Hypothalamus (tissue), 51 donors: Measurements from ENCODE around the gene GOLIM4.

Experiments used
- DNase-seq, 51 donors: peaks; one replicate each; lab custom pipeline; 2025; lab: John Stamatoyannopoulos, UW

The GOLIM4 gene

DNA sequence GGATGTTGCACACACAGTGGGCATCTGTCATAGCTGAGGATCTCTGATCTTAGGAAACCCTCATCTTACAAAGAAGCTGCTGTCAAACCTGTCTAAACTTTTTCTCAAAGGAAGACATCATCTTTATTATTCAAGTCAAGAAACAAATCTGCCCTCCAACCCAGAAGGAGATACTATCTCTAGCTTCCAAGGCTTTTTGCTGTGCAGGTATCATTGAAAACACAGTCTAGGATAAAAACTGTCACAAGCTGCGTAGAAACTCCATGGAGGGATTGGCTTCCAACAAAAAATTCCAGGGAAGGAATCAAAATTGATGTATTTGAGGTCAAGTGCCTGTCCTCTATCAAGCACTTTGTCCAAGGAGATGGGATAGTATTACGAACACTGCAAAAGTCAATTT lies 89.1 kb downstream of the GOLIM4 start:
- DNase-seq: no peak

- no peak for DNase-seq
Measured at GRCh38 chr3:168003911-168004310, 91.8 kb downstream of the GOLIM4 start.

GRCh38 chr3:168002786-168003368 lies 92.8 kb downstream of the GOLIM4 start:
- DNase-seq: no peak

DNA sequence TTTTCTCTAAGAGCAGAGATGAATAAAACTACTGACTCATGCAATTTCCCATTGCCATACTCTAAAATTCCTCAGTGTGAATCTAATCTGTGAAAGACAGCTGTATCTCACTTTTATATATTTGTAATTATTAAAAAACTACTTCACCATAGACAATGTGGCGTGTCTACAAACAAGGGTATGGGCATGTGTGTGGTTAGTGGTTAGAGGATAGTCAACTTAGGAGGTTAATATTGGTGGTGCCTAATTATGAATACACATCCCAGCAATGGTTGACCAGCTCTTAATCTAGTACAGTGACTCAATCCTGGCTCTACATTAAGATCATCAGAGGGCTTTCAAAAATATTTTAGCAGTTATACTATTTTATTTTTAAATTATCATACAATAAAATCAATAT lies 94.5 kb downstream of the GOLIM4 start:
- no peak for DNase-seq

DNA sequence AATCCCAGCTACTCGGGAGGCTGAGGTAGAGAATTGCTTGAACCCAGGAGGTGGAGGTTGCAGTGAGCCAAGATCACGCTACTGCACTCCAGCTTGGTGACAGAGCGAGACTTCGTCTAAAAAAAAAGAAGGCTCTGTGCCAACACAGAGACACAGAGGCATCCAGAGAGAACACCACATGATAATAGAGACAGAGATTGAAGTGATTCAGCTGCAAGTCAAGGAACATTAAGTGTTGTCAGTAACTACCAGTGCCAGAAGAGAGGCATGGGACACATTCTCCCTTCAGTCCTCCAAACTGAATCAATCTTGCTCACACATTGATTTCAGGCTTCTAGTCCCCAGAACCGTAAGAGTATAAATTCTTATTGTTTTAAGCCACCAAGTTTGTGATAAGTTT lies 97.5 kb downstream of the GOLIM4 start:
- DNase-seq: no peak

DNA sequence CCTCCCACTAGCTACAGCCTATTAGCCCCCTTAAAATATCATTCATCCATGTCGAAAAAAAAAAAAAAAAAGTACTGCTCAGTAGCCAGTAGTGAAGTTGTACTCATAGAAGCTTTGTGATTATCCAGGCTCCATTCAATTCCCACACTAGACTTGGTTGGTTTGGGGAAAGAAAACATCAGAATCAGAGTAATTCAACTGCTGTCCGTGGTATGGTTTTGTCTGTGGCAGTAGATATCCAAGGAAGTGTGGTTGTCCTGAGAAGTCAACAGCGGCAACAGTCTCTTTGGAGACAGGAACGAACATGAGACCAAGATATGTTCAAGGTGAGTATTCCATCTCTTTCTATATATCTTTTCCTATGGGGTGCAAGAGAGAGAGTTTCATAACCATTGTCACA lies 99.2 kb downstream of the GOLIM4 start:
- DNase-seq: no peak

DNA sequence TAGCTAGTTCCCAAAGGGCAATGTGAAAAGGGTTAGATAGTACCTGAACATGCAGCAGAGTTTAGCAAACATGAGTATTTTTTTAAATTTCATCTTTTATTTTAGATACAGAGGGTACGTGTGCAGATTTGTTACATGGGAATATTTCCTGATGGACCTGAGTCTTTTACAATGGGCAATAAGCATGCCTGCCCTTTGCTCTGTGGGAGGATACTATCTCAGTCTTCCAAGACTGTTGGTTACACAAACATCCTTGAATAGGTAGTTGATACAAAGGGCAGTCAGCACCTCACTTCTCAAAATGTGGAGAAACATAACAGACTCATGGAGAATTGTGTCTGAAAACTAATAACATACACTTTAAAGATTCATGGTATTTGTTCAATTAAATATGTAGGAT lies 103.3 kb downstream of the GOLIM4 start:
- no peak for DNase-seq

DNA sequence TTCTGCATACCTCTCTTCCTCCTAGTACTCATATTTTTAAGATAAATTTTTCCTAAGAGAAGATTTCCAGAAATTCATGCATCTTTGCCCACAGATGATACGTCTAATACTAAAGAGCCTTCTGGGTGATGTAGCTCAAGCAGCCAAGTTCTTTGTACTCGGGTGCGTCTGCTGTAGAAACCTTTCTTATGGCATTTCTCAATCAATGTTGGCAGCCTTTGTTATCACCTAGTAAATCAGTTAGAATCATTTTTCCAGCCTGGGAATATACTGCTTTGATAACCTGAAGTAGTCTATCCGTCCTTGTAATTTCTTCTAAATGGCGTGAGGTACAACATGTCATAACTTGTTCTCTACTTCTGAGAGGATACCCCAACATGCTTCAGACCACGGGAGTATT lies 104.5 kb downstream of the GOLIM4 start:
- no peak for DNase-seq

GRCh38 chr3:167989999-167990398 lies 105.7 kb downstream of the GOLIM4 start:
- no peak for DNase-seq

- DNase-seq: no peak
Measured at GRCh38 chr3:167989066-167989465, 106.7 kb downstream of the GOLIM4 start.

GRCh38 chr3:167983583-167983982 lies 112.1 kb downstream of the GOLIM4 start:
- DNase-seq: no peak

GRCh38 chr3:167978486-167978885 lies 117.2 kb downstream of the GOLIM4 start:
- no peak for DNase-seq

- DNase-seq: no peak
Measured at GRCh38 chr3:167978071-167978470, 117.7 kb downstream of the GOLIM4 start.

- no peak for DNase-seq
Measured at GRCh38 chr3:167976516-167977361, 119.0 kb downstream of the GOLIM4 start.

- DNase-seq: no peak
Measured at GRCh38 chr3:167973901-167974300, 121.8 kb downstream of the GOLIM4 start.

DNA sequence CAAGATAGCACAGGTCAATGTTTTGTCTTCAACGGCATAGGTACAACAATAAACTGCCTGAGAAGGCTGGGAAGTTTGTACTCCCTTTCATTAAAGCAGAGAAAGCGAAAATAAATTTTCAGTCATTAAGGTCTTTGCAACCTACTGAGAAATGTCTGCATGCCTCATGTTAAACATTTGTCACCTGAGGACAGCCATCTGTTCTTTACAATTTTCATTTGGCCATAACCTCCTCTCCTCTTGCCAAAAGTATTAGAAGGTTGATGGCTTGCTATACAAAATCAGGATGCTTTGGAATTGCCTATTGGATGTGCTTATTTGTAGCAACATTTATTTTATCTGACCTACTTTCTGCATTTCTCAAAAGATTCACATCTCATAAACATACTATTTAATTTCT lies 122.7 kb downstream of the GOLIM4 start:
- no peak for DNase-seq

DNA sequence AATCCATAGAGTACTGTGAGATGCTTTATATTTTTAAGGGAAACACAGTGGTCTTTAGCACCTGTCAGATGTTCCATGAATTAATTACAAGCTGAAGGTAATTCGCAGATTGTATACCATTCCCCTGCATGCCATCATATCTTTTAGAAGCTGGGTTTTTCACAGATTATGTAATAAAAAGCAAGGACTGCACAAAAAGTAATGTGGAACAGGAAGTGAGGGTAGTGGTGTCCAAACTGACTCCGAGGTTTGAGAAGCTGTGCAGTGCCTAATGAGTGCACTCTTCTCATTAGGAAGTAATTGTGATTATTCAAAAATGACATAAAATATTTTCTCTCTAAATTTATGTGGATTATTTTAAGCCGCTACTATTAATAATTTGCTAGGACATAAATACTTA lies 123.2 kb downstream of the GOLIM4 start:
- DNase-seq: no peak

DNA sequence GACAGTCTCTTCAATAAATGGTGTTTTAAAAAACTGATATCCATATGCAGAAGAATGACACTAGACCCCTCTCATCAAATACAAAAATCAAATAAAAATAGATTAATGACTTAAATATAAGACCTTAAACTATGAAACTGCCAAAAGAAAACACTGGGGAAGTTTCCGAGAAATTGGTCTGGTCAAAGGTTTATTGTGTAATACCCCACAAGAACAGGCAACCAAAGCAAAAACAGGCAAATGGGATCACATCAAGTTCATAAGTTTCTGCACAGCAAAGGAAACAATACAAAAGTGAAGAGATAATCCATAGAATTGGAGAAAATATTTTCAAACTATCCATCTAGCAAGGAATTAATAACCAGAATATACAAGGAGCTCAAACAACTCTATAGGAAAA lies 126.2 kb downstream of the GOLIM4 start:
- DNase-seq: no peak

DNA sequence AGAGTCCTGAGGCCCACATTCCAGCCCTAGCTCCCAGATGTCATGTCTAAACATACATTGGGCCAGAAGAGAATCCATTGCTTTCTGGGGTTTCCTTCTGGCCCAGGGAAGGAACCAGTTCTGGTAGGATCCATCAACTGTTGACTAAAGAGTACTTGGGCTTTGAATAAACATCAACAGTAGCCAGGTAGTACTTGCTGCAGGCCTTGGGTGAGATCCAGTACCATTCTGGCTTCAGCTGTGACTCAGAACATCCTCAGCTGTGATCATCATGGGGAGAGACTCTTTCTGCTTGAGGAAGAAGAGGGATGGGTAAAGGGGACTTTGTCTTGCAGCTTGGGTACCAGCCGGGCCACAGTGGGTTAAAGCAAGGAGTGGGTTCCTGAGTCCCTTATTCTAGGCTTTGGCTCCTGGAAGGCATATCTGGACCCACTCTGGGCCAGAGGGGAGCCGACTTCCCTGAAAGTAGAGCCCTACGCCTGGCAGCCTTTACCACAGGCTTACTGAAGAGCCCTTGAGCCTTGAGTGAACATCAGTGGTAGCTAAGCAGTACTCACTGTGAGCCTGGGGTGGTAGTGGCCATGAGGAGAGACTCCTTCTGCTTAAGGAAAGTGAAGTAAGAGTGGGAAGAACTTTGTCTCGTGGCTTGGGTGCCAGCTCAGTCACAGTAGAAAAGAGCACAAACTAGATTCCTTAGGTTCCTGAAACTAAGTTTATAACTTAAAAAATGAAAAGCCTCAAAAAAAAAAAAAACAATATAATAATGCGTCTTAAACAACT lies 128.3 kb downstream of the GOLIM4 start:
- no peak for DNase-seq
